ENCODE measurements around the gene CCDC90B.

DNA sequence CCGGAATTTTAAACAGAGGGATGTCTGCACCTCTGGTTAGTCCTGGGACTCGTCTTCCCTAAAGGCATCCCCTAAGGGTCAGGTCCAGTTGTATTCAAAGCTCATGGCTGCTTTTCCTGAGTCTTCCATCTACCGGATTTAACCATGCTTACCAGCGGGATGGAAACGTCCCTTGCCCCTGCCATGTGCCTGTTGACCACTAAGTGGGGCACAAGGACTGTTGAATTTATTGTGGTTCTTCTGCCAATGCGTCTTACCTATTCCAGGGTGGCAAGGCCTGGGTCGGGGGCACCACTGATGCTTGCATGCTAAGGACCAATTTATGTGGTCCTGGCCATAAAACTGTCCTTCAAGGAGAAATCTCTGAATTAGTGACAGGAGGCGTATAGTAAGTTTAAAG lies 67.1 kb downstream of the CCDC90B start:
- TF ChIP-seq ZBTB7A (CRISPR knock-in tag; IDR thresholded peaks at IDR 0.05) (no peak), ZFP90 (CRISPR knock-in tag; IDR thresholded peaks at IDR 0.05; ENCODE audit: borderline replicate concordance) (no peak), JUNB (CRISPR knock-in tag; IDR thresholded peaks at IDR 0.05; ENCODE audit: borderline replicate concordance) (no peak), EHMT2 (IDR thresholded peaks at IDR 0.05; ENCODE audit: borderline replicate concordance, low read depth, low read length) (no peak), FLYWCH1 (CRISPR knock-in tag; IDR thresholded peaks at IDR 0.05) (no peak), ZNF333 (CRISPR knock-in tag; IDR thresholded peaks at IDR 0.05; ENCODE audit: borderline replicate concordance) (no peak), TCF12 (IDR thresholded peaks at IDR 0.05) (no peak), TCF12 (CRISPR knock-in tag; IDR thresholded peaks at IDR 0.05) (no peak)
- TF ChIP-seq, protein P1, sequence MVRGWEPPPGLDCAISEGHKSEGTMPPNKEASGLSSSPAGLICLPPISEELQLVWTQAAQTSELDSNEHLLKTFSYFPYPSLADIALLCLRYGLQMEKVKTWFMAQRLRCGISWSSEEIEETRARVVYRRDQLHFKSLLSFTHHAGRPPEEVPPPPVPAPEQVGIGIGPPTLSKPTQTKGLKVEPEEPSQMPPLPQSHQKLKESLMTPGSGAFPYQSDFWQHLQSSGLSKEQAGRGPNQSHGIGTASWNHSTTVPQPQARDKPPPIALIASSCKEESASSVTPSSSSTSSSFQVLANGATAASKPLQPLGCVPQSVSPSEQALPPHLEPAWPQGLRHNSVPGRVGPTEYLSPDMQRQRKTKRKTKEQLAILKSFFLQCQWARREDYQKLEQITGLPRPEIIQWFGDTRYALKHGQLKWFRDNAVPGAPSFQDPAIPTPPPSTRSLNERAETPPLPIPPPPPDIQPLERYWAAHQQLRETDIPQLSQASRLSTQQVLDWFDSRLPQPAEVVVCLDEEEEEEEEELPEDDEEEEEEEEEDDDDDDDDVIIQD (CRISPR knock-in tag; IDR thresholded peaks at IDR 0.05; ENCODE audit: low read depth) = no peak
- TF ChIP-seq, protein P2, sequence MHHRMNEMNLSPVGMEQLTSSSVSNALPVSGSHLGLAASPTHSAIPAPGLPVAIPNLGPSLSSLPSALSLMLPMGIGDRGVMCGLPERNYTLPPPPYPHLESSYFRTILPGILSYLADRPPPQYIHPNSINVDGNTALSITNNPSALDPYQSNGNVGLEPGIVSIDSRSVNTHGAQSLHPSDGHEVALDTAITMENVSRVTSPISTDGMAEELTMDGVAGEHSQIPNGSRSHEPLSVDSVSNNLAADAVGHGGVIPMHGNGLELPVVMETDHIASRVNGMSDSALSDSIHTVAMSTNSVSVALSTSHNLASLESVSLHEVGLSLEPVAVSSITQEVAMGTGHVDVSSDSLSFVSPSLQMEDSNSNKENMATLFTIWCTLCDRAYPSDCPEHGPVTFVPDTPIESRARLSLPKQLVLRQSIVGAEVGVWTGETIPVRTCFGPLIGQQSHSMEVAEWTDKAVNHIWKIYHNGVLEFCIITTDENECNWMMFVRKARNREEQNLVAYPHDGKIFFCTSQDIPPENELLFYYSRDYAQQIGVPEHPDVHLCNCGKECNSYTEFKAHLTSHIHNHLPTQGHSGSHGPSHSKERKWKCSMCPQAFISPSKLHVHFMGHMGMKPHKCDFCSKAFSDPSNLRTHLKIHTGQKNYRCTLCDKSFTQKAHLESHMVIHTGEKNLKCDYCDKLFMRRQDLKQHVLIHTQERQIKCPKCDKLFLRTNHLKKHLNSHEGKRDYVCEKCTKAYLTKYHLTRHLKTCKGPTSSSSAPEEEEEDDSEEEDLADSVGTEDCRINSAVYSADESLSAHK (CRISPR knock-in tag; IDR thresholded peaks at IDR 0.05; ENCODE audit: borderline replicate concordance) = no peak

Data from HepG2 (cell line).